Measurements from ENCODE around the gene PKP3.

PKP3 gene

DNA sequence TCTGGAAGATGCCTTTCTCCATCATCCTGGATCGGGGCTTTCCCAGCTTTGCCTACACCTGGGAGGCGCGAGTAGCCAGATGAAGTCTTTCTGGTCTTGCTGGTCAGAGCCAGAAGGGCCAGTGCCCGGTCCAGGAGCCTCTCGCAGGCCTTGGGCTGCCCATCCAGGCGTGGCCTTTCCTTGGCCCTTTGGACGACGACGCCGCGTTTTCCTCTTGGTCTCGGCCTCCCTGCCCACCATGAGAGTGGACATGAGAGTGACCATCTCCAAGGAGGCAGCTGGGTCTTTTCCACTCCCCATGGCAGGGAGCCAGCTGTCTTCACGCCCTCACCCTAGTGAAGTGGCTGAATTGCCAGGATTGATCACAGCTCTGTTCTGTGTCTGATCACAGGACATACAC, 59.6 kb downstream of the PKP3 start:
- H3K9me3 ChIP-seq (ENCODE audit: control insufficient read depth in 2 of 2, low read length in 2 of 2): no peaks in the 10 kb centered on the region
- H3K4me3 ChIP-seq (ENCODE audit: low read length in 2 of 2): no peak overlapping the region
- no peaks in the 10 kb centered on the region for H3K27me3 ChIP-seq (ENCODE audit: control insufficient read depth in 1 of 2, insufficient read depth in 2 of 2, low read length in 2 of 2)
- peaks cover 25% of the 10 kb centered on the region for H3K4me1 ChIP-seq (ENCODE audit: control insufficient read depth, insufficient read depth, low read length)
- H3K36me3 ChIP-seq (ENCODE audit: control insufficient read depth in 2 of 2, insufficient read depth in 2 of 2, low read length in 2 of 2): peaks cover 4 to 13% of the 10 kb centered on the region in 2 donors
- H3K9ac ChIP-seq (ENCODE audit: low read length in 2 of 2): no peak overlapping the region
- no peak overlapping the region for H3K27ac ChIP-seq (ENCODE audit: low read length)

DNA sequence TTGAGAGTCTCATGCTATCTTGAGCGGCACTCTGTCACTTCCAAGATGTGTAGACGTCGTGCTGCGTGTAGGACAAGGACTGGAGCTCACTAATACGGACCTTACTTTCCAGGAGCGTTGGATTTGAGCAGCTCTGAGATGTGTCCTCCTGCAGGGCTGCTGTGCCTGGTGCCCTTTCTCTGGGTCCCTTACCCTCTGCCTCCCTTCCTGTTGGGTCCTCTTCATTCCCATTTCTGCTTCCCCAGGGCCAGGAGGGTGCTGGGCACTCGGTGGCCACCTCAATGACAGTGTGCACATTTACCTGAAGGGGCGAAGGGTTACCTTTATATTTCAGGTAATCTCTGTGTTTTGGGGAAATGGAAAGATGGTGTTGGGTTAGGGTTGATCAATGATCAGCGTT, 60.0 kb downstream of the PKP3 start:
- no peaks in the 10 kb centered on the region for H3K9me3 ChIP-seq (ENCODE audit: control insufficient read depth in 2 of 2, low read length in 2 of 2)
- H3K9ac ChIP-seq (ENCODE audit: low read length in 2 of 2): no peak overlapping the region
- H3K36me3 ChIP-seq (ENCODE audit: control insufficient read depth in 2 of 2, insufficient read depth in 2 of 2, low read length in 2 of 2): peaks cover 4 to 13% of the 10 kb centered on the region in 2 donors
- peaks cover 22% of the 10 kb centered on the region for H3K4me1 ChIP-seq (ENCODE audit: control insufficient read depth, insufficient read depth, low read length)
- H3K4me3 ChIP-seq (ENCODE audit: low read length in 2 of 2): no peak overlapping the region
- H3K27me3 ChIP-seq (ENCODE audit: control insufficient read depth in 1 of 2, insufficient read depth in 2 of 2, low read length in 2 of 2): no peaks in the 10 kb centered on the region
- no peak overlapping the region for H3K27ac ChIP-seq (ENCODE audit: low read length)

All from stomach smooth muscle (tissue), 2 donors.